HCT116 (cell line): ENCODE measurements around the gene PDPK1.
"Not testable (repeated sequence)": the region's sequence is repeated elsewhere in the genome, so short reads cannot be mapped to it uniquely, and the experiment has no call there.

ENCODE experiments used
- CEBPB ChIP-seq: IDR thresholded peaks from 2 replicates; pipeline ENCODE4 v1.6.1; 2012; ENCODE audit warnings: low read depth
- EZH2 ChIP-seq: fragments of 200-600 bp; sonication (generic); IDR thresholded peaks from 2 replicates; pipeline ENCODE4 v1.6.1; 2017; ENCODE audit warnings: antibody characterized with exemption, mixed run types
- EZH2phosphoT487 ChIP-seq: fragments of 200-600 bp; IDR thresholded peaks from 2 replicates; pipeline ENCODE4 v1.6.1; 2018; ENCODE audit warnings: antibody characterized with exemption, borderline replicate concordance
- POLR2A ChIP-seq: IDR thresholded peaks from 2 replicates; pipeline ENCODE4 v1.7.0; 2011; ENCODE audit warnings: borderline replicate concordance; ENCODE audit not compliant: insufficient read depth, insufficient read length; ENCODE audit errors: extremely low read depth
- POLR2AphosphoS5 ChIP-seq: IDR thresholded peaks from 2 replicates; pipeline ENCODE4 v1.6.1; 2011; ENCODE audit warnings: mild to moderate bottlenecking, low read depth, low read length, moderate library complexity
- SIN3A ChIP-seq: IDR thresholded peaks from 2 replicates; pipeline ENCODE4 v1.6.1; 2012; ENCODE audit warnings: low read depth
- SRF ChIP-seq: IDR thresholded peaks from 2 replicates; pipeline ENCODE4 v1.6.1; 2012; ENCODE audit warnings: low read depth
- TCF7L2 ChIP-seq: IDR thresholded peaks from 2 replicates; pipeline ENCODE4 v1.7.0; 2011; ENCODE audit warnings: borderline replicate concordance, inconsistent platforms; ENCODE audit not compliant: insufficient read depth, insufficient read length; ENCODE audit errors: extremely low read depth
- YY1 ChIP-seq: IDR thresholded peaks from 2 replicates; pipeline ENCODE4 v1.6.1; 2011; ENCODE audit warnings: low read length, low read depth, moderate library complexity, mild to moderate bottlenecking; ENCODE audit not compliant: insufficient replicate concordance; ENCODE audit errors: extremely low read depth
- TF ChIP-seq, protein P1 (sequence below), 3 experiments: fragments of 200-600 bp in 1 of 3; sonication (generic) in 1 of 3; IDR thresholded peaks in 2 of 3; conservative IDR thresholded peaks in 1 of 3; 2 replicates each; pipeline ENCODE4 v1.5.1; 2012 to 2017; ENCODE audit warnings: low read depth in 2 of 3, low read length in 2 of 3, antibody characterized with exemption in 1 of 3, borderline replicate concordance in 1 of 3, control low read depth in 1 of 3, mild to moderate bottlenecking in 1 of 3, mixed read lengths in 1 of 3, mixed run types in 1 of 3, moderate library complexity in 1 of 3; ENCODE audit not compliant: insufficient read depth in 1 of 3
- TF ChIP-seq, protein P2 (sequence below): IDR thresholded peaks from 2 replicates; pipeline ENCODE4 v1.6.1; 2012
- TF ChIP-seq, protein P3 (sequence below): IDR thresholded peaks from 2 replicates; pipeline ENCODE4 v1.6.1; 2012; ENCODE audit warnings: low read depth
- TF ChIP-seq, protein P4 (sequence below): IDR thresholded peaks from 2 replicates; pipeline ENCODE4 v1.6.1; 2011; ENCODE audit warnings: mild to moderate bottlenecking, low read length, moderate library complexity; ENCODE audit not compliant: insufficient replicate concordance; ENCODE audit errors: extremely low read depth

DNA sequence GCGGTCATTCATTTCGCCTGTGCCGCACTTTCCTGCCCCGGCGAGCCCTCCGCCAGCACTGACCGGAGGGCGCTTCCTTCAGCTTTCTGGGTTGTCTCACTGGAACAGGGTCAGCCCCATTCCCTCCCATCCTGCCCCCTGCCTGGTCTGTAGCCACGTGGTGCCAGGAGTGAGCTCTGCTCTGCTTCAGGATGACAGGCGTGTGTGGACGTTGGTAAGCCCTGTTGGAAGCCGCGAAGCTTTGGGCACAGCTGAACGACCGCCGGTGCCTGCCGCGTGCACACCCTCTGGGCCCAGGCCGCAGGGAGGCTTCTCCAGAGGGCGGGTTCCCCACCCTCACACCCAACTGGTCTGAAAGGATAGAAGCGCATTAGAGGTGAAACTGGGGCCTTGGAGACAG, 43.0 kb downstream of the PDPK1 start:
- TF ChIP-seq POLR2A, SRF, EZH2, YY1, TCF7L2, EZH2phosphoT487, CEBPB, SIN3A, POLR2AphosphoS5: not testable (repeated sequence)
- TF ChIP-seq, protein P1, sequence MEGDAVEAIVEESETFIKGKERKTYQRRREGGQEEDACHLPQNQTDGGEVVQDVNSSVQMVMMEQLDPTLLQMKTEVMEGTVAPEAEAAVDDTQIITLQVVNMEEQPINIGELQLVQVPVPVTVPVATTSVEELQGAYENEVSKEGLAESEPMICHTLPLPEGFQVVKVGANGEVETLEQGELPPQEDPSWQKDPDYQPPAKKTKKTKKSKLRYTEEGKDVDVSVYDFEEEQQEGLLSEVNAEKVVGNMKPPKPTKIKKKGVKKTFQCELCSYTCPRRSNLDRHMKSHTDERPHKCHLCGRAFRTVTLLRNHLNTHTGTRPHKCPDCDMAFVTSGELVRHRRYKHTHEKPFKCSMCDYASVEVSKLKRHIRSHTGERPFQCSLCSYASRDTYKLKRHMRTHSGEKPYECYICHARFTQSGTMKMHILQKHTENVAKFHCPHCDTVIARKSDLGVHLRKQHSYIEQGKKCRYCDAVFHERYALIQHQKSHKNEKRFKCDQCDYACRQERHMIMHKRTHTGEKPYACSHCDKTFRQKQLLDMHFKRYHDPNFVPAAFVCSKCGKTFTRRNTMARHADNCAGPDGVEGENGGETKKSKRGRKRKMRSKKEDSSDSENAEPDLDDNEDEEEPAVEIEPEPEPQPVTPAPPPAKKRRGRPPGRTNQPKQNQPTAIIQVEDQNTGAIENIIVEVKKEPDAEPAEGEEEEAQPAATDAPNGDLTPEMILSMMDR (IDR thresholded peaks at IDR 0.05 in 2 of 3, conservative IDR thresholded peaks at IDR 0.05 in 1 of 3; ENCODE audit: borderline replicate concordance in 1 of 3, insufficient read depth in 1 of 3, low read depth in 2 of 3, low read length in 2 of 3) = not testable (repeated sequence)
- TF ChIP-seq, protein P2, sequence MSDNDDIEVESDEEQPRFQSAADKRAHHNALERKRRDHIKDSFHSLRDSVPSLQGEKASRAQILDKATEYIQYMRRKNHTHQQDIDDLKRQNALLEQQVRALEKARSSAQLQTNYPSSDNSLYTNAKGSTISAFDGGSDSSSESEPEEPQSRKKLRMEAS = not testable (repeated sequence)
- TF ChIP-seq, protein P3, sequence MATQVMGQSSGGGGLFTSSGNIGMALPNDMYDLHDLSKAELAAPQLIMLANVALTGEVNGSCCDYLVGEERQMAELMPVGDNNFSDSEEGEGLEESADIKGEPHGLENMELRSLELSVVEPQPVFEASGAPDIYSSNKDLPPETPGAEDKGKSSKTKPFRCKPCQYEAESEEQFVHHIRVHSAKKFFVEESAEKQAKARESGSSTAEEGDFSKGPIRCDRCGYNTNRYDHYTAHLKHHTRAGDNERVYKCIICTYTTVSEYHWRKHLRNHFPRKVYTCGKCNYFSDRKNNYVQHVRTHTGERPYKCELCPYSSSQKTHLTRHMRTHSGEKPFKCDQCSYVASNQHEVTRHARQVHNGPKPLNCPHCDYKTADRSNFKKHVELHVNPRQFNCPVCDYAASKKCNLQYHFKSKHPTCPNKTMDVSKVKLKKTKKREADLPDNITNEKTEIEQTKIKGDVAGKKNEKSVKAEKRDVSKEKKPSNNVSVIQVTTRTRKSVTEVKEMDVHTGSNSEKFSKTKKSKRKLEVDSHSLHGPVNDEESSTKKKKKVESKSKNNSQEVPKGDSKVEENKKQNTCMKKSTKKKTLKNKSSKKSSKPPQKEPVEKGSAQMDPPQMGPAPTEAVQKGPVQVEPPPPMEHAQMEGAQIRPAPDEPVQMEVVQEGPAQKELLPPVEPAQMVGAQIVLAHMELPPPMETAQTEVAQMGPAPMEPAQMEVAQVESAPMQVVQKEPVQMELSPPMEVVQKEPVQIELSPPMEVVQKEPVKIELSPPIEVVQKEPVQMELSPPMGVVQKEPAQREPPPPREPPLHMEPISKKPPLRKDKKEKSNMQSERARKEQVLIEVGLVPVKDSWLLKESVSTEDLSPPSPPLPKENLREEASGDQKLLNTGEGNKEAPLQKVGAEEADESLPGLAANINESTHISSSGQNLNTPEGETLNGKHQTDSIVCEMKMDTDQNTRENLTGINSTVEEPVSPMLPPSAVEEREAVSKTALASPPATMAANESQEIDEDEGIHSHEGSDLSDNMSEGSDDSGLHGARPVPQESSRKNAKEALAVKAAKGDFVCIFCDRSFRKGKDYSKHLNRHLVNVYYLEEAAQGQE = not testable (repeated sequence)
- TF ChIP-seq, protein P4, sequence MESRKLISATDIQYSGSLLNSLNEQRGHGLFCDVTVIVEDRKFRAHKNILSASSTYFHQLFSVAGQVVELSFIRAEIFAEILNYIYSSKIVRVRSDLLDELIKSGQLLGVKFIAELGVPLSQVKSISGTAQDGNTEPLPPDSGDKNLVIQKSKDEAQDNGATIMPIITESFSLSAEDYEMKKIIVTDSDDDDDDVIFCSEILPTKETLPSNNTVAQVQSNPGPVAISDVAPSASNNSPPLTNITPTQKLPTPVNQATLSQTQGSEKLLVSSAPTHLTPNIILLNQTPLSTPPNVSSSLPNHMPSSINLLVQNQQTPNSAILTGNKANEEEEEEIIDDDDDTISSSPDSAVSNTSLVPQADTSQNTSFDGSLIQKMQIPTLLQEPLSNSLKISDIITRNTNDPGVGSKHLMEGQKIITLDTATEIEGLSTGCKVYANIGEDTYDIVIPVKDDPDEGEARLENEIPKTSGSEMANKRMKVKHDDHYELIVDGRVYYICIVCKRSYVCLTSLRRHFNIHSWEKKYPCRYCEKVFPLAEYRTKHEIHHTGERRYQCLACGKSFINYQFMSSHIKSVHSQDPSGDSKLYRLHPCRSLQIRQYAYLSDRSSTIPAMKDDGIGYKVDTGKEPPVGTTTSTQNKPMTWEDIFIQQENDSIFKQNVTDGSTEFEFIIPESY = not testable (repeated sequence)
